SW 1271 (cell line): ENCODE measurements around the gene KRTAP2-3.
A peak's percentile ranks its signal among the peaks of the same experiment; 100 is the strongest.
"Not testable (repeated sequence)": the region's sequence is repeated elsewhere in the genome, so short reads cannot be mapped to it uniquely, and the experiment has no call there.

Source experiments
- DNase-seq, 2 experiments: peaks; one replicate each; lab custom pipeline; 2025; lab: John Stamatoyannopoulos, UW

Gene KRTAP2-3

DNA sequence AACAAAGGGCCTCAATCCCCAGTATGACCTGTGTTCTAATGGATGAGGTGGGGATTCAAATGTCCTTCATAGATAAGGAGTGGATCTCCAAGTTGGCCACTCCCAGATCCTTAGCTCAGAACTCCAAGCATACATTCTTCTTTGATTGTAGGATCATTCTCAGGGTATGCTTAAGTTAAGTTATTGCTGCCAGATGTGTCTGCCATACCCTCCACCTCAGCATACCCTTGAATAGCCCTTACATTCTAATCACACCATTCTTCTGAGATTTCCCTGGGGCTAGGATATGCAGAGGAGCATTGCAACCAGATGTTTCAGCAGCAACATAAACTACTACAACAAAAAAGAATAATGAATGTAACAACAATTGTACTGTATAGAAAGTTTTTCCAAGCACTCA is 7.4 kb upstream of the KRTAP2-3 start:
- DNase-seq, result no peak

DNA sequence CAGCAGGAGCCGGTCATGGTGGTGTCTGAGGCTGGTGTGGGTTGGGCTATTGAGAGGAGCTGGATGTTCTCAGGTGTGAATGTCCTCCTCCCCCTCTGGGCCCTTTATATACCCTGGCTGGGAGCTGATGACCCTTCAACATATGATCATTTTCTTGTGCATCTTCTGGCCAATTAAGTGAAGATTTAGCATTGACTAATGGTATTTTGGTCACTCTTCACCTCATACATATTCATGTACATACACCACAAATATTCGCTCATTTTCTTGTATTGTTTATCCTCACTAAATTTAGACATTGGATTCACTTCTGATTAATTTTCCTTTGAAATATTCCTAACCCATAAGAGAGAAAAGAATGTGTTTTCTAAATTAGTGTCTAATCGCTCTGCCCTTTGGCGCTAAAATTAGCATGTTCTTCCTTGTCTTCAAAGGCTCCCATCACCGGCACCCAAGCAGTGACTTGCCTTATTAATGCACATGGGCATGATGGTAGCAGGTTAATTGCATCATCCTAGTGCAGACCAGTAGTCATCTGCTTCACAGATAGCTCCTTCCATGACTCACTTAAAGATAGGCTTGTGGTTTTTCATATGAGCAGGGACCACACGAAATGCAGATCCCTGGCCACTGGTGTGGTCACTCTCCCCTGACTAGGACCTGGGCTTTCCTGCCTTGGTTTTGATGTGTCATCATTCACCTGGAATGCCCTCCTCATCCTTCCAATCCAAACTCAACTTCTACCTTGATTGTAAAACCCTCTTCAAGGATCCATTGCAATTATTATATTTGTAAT is 6.1 kb upstream of the KRTAP2-3 start, which contains the start of gene KRTAP2-4:
KRTAP2-4 (minus strand) TSS at position 51 of the 796 bp plus-strand sequence; CDS start at position 17, 34 bp downstream.
- DNase-seq, result peak in 1 of 2 experiments; percentile 32

- DNase-seq, result not testable (repeated sequence)
Measured at GRCh38 chr17:41065016-41065689, 5.2 kb upstream of the KRTAP2-3 start.

- no peak for DNase-seq
Measured at GRCh38 chr17:41064301-41064700, 4.4 kb upstream of the KRTAP2-3 start.

- no peak for DNase-seq
Measured at GRCh38 chr17:41063449-41063848, 3.5 kb upstream of the KRTAP2-3 start.

GRCh38 chr17:41061964-41062363 is 2.0 kb upstream of the KRTAP2-3 start:
- DNase-seq, result peak; percentile 60 to 76

DNA sequence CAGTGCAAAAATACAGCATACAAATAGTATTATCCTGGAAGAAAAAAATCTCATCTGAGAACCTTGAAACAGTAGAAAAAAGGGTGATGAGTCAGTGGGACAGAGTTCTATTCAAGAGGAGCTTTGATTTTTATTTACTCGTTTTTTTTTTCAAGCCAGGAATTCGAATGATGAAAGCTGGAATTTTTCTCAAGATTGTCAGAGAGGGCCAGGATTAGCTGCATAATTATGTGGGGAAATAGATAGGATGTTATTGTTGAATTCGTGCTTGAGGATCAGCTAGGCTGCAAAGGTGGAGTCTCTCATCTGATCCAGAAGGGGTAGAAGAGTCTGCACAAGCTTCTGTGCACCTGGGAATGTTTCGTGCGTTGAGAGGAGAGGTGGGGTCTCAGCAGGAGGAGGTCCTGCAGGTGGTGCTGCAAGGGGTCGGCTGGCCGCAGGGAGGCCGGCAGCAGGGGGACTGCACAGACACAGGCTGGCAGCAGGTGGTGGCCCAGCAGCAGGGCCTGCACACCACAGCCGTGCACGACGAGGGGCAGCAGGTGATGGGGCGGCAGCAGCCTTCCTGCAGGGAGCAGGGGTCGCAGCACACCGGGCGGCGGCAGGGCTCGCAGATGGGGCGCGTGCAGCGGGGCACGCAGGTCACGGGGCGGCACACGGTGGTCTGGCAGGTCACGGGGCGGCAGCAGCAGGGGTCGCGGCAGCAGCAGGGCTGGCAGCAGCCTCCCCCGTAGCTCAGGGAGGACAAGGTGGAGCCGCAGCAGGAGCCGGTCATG is 450 bp downstream of the KRTAP2-3 start:
- DNase-seq, result peak; percentile 47 to 68

DNA sequence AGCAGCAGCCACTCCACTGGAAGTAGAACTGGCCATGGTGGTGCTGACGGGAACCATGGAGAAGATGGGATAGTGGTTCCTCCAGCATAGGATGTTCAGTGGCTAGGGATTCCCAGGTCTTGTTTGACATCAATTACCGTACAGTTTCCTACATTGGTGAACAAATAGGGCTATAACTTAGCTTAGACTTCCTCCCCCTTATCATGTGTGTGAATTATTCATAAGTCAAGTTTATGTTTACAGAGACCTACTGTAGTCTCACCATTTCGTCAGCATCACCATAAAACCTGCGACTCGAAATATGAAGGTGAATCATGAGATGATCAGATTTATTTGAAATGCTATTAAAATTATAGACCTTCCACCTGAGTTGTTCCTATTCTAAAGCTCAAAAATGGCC is 1.2 kb downstream of the KRTAP2-3 start:
- DNase-seq, result no peak

GRCh38 chr17:41057547-41057946 is 2.4 kb downstream of the KRTAP2-3 start:
- no peak for DNase-seq

- not testable (repeated sequence) for DNase-seq
Measured at GRCh38 chr17:41055130-41055529, 4.8 kb downstream of the KRTAP2-3 start, which contains the start of gene KRTAP2-2. Gene KRTAP2-2, minus strand, starts transcription at chr17:41055230. Its CDS starts 19 bp downstream, at chr17:41055211.

DNA sequence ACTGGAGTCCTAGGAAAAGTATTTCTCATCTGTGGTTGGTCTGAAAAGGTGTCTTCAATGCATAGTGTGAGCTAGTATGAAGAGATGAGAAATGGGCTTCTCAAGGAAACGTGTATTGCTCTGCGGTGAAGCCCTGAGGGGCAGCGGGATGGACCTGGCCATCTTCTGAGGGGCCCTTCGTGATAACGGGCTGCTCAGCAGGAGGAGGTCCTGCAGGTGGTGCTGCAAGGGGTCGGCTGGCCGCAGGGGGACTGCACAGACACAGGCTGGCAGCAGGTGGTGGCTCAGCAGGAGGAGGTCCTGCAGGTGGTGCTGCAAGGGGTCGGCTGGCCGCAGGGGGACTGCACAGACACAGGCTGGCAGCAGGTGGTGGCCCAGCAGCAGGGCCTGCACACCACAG is 5.4 kb downstream of the KRTAP2-3 start:
- not testable (repeated sequence) for DNase-seq

DNA sequence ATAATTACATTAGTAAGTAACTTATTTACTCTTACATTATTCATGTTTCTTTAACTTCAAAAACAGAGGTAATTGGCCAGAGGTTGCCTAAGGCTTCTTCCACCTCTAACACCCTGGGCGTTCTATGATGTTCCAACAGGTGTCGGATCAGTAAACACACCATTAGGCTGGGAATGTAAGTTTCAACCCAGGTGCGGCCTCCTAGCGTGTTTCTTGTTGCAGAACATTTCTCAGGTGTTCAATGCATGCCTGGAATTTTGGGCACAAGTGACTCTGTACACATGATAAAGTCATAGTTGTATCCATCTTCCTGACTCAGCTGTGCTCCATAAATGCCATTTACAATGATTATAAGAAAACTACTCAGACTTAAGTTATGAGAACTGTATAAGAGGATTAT is 5.9 kb downstream of the KRTAP2-3 start:
- DNase-seq, result no peak

GRCh38 chr17:41052566-41052965 is 7.3 kb downstream of the KRTAP2-3 start:
- no peak for DNase-seq

DNA sequence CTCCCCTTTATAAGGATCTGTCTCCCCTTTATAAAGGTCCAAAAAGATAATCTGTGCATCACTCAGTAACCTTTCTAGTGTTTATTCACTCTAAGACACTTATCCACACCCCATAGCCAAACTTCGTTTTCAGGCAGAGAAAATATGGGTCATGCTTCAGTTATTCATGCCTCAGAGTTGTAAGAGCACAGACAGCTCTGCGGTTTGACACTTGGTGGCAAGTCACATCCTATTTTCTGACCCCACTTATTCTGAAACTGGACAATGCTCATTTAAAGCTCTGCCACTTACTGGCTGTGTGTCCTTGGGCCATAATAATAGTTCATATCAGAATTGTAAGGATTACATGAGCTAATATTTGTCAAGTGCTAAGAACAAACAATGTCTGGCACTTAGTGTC is 10.8 kb downstream of the KRTAP2-3 start:
- DNase-seq, result peak; percentile 25 to 67

GRCh38 chr17:41048441-41048840 is 11.5 kb downstream of the KRTAP2-3 start:
- DNase-seq, result peak in 1 of 2 experiments; percentile 27

DNA sequence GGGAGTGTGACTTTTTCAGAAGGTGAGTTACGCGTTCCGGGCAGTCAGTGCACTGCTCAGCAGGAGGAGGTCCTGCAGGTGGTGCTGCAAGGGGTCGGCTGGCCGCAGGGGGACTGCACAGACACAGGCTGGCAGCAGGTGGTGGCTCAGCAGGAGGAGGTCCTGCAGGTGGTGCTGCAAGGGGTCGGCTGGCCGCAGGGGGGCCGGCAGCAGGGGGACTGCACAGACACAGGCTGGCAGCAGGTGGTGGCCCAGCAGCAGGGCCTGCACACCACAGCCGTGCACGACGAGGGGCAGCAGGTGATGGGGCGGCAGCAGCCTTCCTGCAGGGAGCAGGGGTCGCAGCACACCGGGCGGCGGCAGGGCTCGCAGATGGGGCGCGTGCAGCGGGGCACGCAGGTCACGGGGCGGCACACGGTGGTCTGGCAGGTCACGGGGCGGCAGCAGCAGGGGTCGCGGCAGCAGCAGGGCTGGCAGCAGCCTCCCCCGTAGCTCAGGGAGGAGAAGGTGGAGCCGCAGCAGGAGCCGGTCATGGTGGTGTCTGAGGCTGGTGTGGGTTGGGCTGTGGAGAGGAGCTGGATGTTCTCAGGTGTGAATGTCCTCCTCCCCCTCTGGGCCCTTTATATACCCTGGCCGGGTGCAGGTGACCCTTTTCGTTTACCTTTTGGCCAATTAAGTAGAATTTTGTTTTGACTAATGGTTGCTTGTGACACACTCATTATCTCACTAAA is 13.0 kb downstream of the KRTAP2-3 start, which contains the start of gene KRTAP2-1:
KRTAP2-1 (minus strand) TSS at position 582 of the 731 bp plus-strand sequence; CDS start at position 533, 49 bp downstream.
- not testable (repeated sequence) for DNase-seq

GRCh38 chr17:41042953-41043352 is 17.0 kb downstream of the KRTAP2-3 start:
- no peak for DNase-seq

DNA sequence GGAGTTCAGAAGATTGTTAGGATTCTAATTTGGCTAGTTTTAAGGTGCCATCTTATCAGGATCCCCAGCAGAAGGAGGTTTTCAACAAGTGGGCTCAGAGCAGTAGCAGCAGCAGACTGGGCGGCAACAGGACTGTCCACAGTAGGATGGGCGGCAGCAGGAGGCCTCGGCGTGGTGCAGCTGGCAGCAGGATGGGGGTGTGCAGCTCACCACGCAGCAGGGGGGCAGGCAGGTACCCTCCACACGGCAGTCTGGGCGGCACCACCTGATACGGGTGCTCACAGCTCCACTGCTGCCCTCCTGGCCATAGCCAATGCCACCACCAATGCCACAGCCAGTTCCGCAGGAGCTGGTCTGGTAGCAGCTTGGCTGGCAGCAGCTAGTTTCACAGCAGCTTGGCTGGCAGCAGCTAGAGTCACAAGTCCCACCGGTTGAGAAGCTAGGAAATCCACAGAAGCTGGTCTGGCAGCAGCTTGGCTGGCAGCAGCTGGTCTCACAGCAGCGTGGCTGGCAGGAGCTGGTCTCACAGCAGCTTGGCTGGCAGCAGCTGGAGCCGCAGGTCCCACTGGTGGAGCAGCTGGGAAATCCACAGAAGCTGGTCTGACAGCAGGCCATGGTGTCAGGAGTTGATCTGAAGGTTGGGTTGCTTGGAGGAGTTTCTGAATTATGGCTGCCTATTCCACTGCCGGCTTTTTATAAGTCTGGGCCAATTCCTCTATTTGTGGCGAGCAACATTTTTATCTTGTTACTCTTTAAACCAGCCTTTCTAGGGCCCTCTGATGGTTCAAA is 18.9 kb downstream of the KRTAP2-3 start, which contains the start of gene KRTAP1-1:
KRTAP1-1 (minus strand) TSS at position 668 of the 789 bp plus-strand sequence; CDS start at position 615, 53 bp downstream.
- not testable (repeated sequence) for DNase-seq

GRCh38 chr17:41037853-41038350 is 22.0 kb downstream of the KRTAP2-3 start:
- no peak for DNase-seq

- not testable (repeated sequence) for DNase-seq
Measured at GRCh38 chr17:41034346-41034935, 25.5 kb downstream of the KRTAP2-3 start, which contains the start of gene KRTAP1-3. Gene KRTAP1-3, minus strand, starts transcription at chr17:41034874. Its CDS starts 53 bp downstream, at chr17:41034821.
